ENCODE measurements around the gene ZBTB40.

ZBTB40 gene

GRCh38 chr1:22556391-22557104 is 104.9 kb downstream of the ZBTB40 start:
- Histone ChIP-seq H3K27ac (no peak overlapping the region), H3K9me3 (ENCODE audit: low read depth, low read length) (no peaks in the 10 kb centered on the region), H3K36me3 (ENCODE audit: insufficient read depth, low read length) (no peaks in the 10 kb centered on the region), H3K4me3 (no peak overlapping the region), H3K9ac (ENCODE audit: insufficient read length) (no peak overlapping the region)
- no peak for TF ChIP-seq POLR2AphosphoS5 (IDR thresholded peaks at IDR 0.05; ENCODE audit: borderline replicate concordance, low read depth, low read length)
- no peak for TF ChIP-seq EZH2 (IDR thresholded peaks at IDR 0.05)
- no peak for TF ChIP-seq FOXP2 (optimal IDR thresholded peaks at IDR 0.05; ENCODE audit: control extremely low read depth, extremely low read length, insufficient read depth)
- DNase-seq (ENCODE audit: low read depth, low spot score), result no peak

GRCh38 chr1:22557341-22557950 is 105.8 kb downstream of the ZBTB40 start:
- no peaks in the 10 kb centered on the region for H3K36me3 ChIP-seq (ENCODE audit: insufficient read depth, low read length)
- no peak for DNase-seq (ENCODE audit: low read depth, low spot score)
- no peak overlapping the region for H3K9ac ChIP-seq (ENCODE audit: insufficient read length)
- no peaks in the 10 kb centered on the region for H3K9me3 ChIP-seq (ENCODE audit: low read depth, low read length)
- H3K4me3 ChIP-seq, result no peak overlapping the region
- H3K27ac ChIP-seq, result no peak overlapping the region
- TF ChIP-seq FOXP2 (optimal IDR thresholded peaks at IDR 0.05; ENCODE audit: control extremely low read depth, extremely low read length, insufficient read depth) (no peak), POLR2AphosphoS5 (IDR thresholded peaks at IDR 0.05; ENCODE audit: borderline replicate concordance, low read depth, low read length) (no peak), EZH2 (IDR thresholded peaks at IDR 0.05) (no peak)

GRCh38 chr1:22562584-22563583 is 111.2 kb downstream of the ZBTB40 start, which contains the start of gene EPHA8:
TSS of gene EPHA8 (plus strand) at chr1:22563489. CDS start at chr1:22563636, 147 bp downstream.
- Histone ChIP-seq H3K27ac (no peak within 1 kb of the TSS), H3K9me3 (ENCODE audit: low read depth, low read length) (no peaks in the 10 kb centered on the region), H3K4me3 (no peak within 1 kb of the TSS), H3K9ac (ENCODE audit: insufficient read length) (no peak within 1 kb of the TSS), H3K36me3 (ENCODE audit: insufficient read depth, low read length) (no peaks in the 10 kb centered on the region)
- TF ChIP-seq FOXP2 (optimal IDR thresholded peaks at IDR 0.05; ENCODE audit: control extremely low read depth, extremely low read length, insufficient read depth), result no peak
- no peak for TF ChIP-seq POLR2AphosphoS5 (IDR thresholded peaks at IDR 0.05; ENCODE audit: borderline replicate concordance, low read depth, low read length)
- TF ChIP-seq EZH2 (IDR thresholded peaks at IDR 0.05), result peak; percentile 80
- no peak for DNase-seq (ENCODE audit: low read depth, low spot score)

GRCh38 chr1:22563671-22564602 is 112.3 kb downstream of the ZBTB40 start:
- Histone ChIP-seq H3K36me3 (ENCODE audit: insufficient read depth, low read length) (no peaks in the 10 kb centered on the region), H3K9ac (ENCODE audit: insufficient read length) (no peak overlapping the region), H3K4me3 (no peak overlapping the region), H3K27ac (no peak overlapping the region), H3K9me3 (ENCODE audit: low read depth, low read length) (no peaks in the 10 kb centered on the region)
- no peak for DNase-seq (ENCODE audit: low read depth, low spot score)
- no peak for TF ChIP-seq POLR2AphosphoS5 (IDR thresholded peaks at IDR 0.05; ENCODE audit: borderline replicate concordance, low read depth, low read length)

- H3K27ac ChIP-seq, result no peak overlapping the region
- H3K9me3 ChIP-seq (ENCODE audit: low read depth, low read length), result no peaks in the 10 kb centered on the region
- TF ChIP-seq FOXP2 (optimal IDR thresholded peaks at IDR 0.05; ENCODE audit: control extremely low read depth, extremely low read length, insufficient read depth) (no peak), EZH2 (IDR thresholded peaks at IDR 0.05) (no peak), POLR2AphosphoS5 (IDR thresholded peaks at IDR 0.05; ENCODE audit: borderline replicate concordance, low read depth, low read length) (no peak)
- H3K36me3 ChIP-seq (ENCODE audit: insufficient read depth, low read length), result no peaks in the 10 kb centered on the region
- DNase-seq (ENCODE audit: low read depth, low spot score), result no peak
- no peak overlapping the region for H3K4me3 ChIP-seq
- H3K9ac ChIP-seq (ENCODE audit: insufficient read length), result no peak overlapping the region
Measured at GRCh38 chr1:22566161-22566560, 114.5 kb downstream of the ZBTB40 start.

GRCh38 chr1:22567197-22567596 is 115.5 kb downstream of the ZBTB40 start:
- H3K36me3 ChIP-seq (ENCODE audit: insufficient read depth, low read length), result no peaks in the 10 kb centered on the region
- H3K9ac ChIP-seq (ENCODE audit: insufficient read length), result no peak overlapping the region
- no peaks in the 10 kb centered on the region for H3K9me3 ChIP-seq (ENCODE audit: low read depth, low read length)
- TF ChIP-seq FOXP2 (optimal IDR thresholded peaks at IDR 0.05; ENCODE audit: control extremely low read depth, extremely low read length, insufficient read depth) (no peak), POLR2AphosphoS5 (IDR thresholded peaks at IDR 0.05; ENCODE audit: borderline replicate concordance, low read depth, low read length) (no peak), EZH2 (IDR thresholded peaks at IDR 0.05) (no peak)
- DNase-seq (ENCODE audit: low read depth, low spot score), result no peak
- no peak overlapping the region for H3K27ac ChIP-seq
- no peak overlapping the region for H3K4me3 ChIP-seq

- H3K27ac ChIP-seq, result no peak overlapping the region
- TF ChIP-seq EZH2 (IDR thresholded peaks at IDR 0.05) (no peak), FOXP2 (optimal IDR thresholded peaks at IDR 0.05; ENCODE audit: control extremely low read depth, extremely low read length, insufficient read depth) (no peak), POLR2AphosphoS5 (IDR thresholded peaks at IDR 0.05; ENCODE audit: borderline replicate concordance, low read depth, low read length) (no peak)
- no peak overlapping the region for H3K9ac ChIP-seq (ENCODE audit: insufficient read length)
- no peaks in the 10 kb centered on the region for H3K9me3 ChIP-seq (ENCODE audit: low read depth, low read length)
- H3K36me3 ChIP-seq (ENCODE audit: insufficient read depth, low read length), result no peaks in the 10 kb centered on the region
- DNase-seq (ENCODE audit: low read depth, low spot score), result no peak
- no peak overlapping the region for H3K4me3 ChIP-seq
Measured at GRCh38 chr1:22567994-22568393, 116.3 kb downstream of the ZBTB40 start.

All from SK-N-MC (cell line).